ENCODE measurements around the gene VRK1. TPM values are rescaled to one million over a fixed set of nuclear protein-coding genes. Genes with fewer than 3 reads are reported as not detected.

Gene VRK1
- total and polyA plus RNA-seq, 10 of the 15 experiments (the other 5 are each of a cell fraction or from before 2014, with no cell fraction given): 50.9 to 137 (median 84.7) TPM

DNA sequence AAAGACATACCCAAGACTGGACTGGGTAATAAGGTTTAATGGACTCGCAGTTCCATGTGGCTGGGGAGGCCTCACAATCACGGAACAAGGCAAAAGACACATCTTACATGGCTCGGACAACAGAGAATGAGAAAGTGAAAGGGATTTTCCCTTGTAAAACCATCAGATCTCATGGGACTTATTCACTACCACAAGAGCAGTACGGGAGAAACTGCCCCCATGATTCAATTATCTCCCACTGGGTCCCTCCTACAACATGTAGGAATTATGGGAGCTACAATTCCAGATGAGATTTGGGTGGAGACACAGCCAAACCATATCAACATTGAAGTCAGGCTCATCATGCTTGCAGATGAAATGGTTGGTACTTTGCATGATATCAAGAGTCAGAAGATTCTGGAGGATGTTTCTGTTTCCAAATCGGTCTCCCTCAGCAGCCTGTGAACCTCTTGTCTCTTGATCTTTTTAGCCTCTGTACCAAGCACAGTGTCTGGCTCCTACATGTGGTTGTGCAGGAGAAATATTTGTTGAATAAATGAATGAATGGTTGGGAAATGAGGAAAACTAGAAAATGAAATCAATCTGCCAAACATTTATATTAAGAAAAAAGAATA lies 98.6 kb downstream of the VRK1 start (continued):
- TF ChIP-seq, protein P1, sequence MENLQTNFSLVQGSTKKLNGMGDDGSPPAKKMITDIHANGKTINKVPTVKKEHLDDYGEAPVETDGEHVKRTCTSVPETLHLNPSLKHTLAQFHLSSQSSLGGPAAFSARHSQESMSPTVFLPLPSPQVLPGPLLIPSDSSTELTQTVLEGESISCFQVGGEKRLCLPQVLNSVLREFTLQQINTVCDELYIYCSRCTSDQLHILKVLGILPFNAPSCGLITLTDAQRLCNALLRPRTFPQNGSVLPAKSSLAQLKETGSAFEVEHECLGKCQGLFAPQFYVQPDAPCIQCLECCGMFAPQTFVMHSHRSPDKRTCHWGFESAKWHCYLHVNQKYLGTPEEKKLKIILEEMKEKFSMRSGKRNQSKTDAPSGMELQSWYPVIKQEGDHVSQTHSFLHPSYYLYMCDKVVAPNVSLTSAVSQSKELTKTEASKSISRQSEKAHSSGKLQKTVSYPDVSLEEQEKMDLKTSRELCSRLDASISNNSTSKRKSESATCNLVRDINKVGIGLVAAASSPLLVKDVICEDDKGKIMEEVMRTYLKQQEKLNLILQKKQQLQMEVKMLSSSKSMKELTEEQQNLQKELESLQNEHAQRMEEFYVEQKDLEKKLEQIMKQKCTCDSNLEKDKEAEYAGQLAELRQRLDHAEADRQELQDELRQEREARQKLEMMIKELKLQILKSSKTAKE (IDR thresholded peaks at IDR 0.05; ENCODE audit: low read depth, poor library complexity, severe bottlenecking): no peak
- TF ChIP-seq, protein P2, sequence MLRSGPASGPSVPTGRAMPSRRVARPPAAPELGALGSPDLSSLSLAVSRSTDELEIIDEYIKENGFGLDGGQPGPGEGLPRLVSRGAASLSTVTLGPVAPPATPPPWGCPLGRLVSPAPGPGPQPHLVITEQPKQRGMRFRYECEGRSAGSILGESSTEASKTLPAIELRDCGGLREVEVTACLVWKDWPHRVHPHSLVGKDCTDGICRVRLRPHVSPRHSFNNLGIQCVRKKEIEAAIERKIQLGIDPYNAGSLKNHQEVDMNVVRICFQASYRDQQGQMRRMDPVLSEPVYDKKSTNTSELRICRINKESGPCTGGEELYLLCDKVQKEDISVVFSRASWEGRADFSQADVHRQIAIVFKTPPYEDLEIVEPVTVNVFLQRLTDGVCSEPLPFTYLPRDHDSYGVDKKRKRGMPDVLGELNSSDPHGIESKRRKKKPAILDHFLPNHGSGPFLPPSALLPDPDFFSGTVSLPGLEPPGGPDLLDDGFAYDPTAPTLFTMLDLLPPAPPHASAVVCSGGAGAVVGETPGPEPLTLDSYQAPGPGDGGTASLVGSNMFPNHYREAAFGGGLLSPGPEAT (IDR thresholded peaks at IDR 0.05; ENCODE audit: low read depth): peak; percentile 56; the same call in 1 of the 2 replicates
- TF ChIP-seq, protein P3, sequence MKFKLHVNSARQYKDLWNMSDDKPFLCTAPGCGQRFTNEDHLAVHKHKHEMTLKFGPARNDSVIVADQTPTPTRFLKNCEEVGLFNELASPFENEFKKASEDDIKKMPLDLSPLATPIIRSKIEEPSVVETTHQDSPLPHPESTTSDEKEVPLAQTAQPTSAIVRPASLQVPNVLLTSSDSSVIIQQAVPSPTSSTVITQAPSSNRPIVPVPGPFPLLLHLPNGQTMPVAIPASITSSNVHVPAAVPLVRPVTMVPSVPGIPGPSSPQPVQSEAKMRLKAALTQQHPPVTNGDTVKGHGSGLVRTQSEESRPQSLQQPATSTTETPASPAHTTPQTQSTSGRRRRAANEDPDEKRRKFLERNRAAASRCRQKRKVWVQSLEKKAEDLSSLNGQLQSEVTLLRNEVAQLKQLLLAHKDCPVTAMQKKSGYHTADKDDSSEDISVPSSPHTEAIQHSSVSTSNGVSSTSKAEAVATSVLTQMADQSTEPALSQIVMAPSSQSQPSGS (IDR thresholded peaks at IDR 0.05; ENCODE audit: low read length): no peak
- TF ChIP-seq POU2F2 (IDR thresholded peaks at IDR 0.05; ENCODE audit: borderline replicate concordance, low read depth, low read length) (no peak), IKZF1 (conservative IDR thresholded peaks at IDR 0.05) (peak; percentile 70), RAD21 (IDR thresholded peaks at IDR 0.05; ENCODE audit: insufficient read depth, low read depth, low read length) (peak; percentile 33; the same call in 1 of the 2 replicates), HDAC6 (IDR thresholded peaks at IDR 0.05; ENCODE audit: unreplicated experiment) (no peak), PAX5 (IDR thresholded peaks at IDR 0.05; ENCODE audit: borderline replicate concordance, low read depth, low read length) (no peak), BHLHE40 (IDR thresholded peaks at IDR 0.05; ENCODE audit: borderline replicate concordance in 1 of 2, low read depth in 2 of 2, low read length in 1 of 2) (0 out of 4 replicates have a peak, but pooled peaks of 1 of the 2 experiments have one; percentile 6), BRCA1 (IDR thresholded peaks at IDR 0.05; ENCODE audit: low read depth, low read length) (no peak), HCFC1 (IDR thresholded peaks at IDR 0.05; ENCODE audit: low read length) (no peak), RUNX3 (IDR thresholded peaks at IDR 0.05; ENCODE audit: low read length) (peak; percentile 61)
- TF ChIP-seq, protein P4, sequence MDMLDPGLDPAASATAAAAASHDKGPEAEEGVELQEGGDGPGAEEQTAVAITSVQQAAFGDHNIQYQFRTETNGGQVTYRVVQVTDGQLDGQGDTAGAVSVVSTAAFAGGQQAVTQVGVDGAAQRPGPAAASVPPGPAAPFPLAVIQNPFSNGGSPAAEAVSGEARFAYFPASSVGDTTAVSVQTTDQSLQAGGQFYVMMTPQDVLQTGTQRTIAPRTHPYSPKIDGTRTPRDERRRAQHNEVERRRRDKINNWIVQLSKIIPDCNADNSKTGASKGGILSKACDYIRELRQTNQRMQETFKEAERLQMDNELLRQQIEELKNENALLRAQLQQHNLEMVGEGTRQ (IDR thresholded peaks at IDR 0.05; ENCODE audit: borderline replicate concordance, low read depth, low read length): no peak
- TF ChIP-seq, protein P5, sequence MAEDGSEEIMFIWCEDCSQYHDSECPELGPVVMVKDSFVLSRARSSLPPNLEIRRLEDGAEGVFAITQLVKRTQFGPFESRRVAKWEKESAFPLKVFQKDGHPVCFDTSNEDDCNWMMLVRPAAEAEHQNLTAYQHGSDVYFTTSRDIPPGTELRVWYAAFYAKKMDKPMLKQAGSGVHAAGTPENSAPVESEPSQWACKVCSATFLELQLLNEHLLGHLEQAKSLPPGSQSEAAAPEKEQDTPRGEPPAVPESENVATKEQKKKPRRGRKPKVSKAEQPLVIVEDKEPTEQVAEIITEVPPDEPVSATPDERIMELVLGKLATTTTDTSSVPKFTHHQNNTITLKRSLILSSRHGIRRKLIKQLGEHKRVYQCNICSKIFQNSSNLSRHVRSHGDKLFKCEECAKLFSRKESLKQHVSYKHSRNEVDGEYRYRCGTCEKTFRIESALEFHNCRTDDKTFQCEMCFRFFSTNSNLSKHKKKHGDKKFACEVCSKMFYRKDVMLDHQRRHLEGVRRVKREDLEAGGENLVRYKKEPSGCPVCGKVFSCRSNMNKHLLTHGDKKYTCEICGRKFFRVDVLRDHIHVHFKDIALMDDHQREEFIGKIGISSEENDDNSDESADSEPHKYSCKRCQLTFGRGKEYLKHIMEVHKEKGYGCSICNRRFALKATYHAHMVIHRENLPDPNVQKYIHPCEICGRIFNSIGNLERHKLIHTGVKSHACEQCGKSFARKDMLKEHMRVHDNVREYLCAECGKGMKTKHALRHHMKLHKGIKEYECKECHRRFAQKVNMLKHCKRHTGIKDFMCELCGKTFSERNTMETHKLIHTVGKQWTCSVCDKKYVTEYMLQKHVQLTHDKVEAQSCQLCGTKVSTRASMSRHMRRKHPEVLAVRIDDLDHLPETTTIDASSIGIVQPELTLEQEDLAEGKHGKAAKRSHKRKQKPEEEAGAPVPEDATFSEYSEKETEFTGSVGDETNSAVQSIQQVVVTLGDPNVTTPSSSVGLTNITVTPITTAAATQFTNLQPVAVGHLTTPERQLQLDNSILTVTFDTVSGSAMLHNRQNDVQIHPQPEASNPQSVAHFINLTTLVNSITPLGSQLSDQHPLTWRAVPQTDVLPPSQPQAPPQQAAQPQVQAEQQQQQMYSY (CRISPR knock-in tag; IDR thresholded peaks at IDR 0.05): no peak

All from GM12878 (cell line).